Transverse colon (tissue), 4 donors: Measurements from ENCODE around the gene SPATA25.

ENCODE experiments used
- POLR2A ChIP-seq: fragments of 450-650 bp; IDR thresholded peaks from one replicate; pipeline ENCODE4 v1.6.1; 2016; ENCODE audit warnings: antibody characterized with exemption, mild to moderate bottlenecking, moderate library complexity
- POLR2AphosphoS5 ChIP-seq, 3 donors: sonication (generic); formaldehyde crosslinking; IDR thresholded peaks; one replicate each; pipeline ENCODE4 v1.6.1; 2016; ENCODE audit warnings: antibody characterized with exemption in 3 of 3
- TF ChIP-seq, protein P1 (sequence below), 5 experiments: fragments of 200-600 bp in 3 of 5; fragments of 450-650 bp in 2 of 5; sonication (generic) in 3 of 5; IDR thresholded peaks; 1 replicate in 2 of 5; 2 replicates in 3 of 5; pipeline ENCODE4 v1.5.1; 2016 to 2017; ENCODE audit warnings: antibody characterized with exemption in 5 of 5, inconsistent platforms in 3 of 5, mild to moderate bottlenecking in 2 of 5, moderate library complexity in 1 of 5

DNA sequence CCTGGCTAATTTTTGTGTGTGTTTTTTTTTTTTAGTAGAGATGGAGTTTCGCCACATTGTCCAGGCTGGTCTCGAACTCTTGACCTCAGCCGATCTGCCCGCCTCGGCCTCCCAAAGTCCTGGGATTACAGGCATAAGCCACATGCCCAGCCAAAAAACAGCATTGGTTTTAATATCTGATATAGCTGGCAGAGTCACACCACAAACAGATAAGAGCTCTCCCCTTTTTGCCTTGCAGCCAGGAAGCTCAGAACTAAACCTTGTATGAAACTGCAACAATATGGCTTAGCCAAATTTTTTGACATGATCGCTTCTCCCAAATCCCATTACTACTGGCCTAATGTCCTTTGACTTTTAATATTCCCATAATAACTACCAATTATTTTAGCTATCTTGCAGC lies 35.1 kb downstream of the SPATA25 start:
- TF ChIP-seq, protein P1, sequence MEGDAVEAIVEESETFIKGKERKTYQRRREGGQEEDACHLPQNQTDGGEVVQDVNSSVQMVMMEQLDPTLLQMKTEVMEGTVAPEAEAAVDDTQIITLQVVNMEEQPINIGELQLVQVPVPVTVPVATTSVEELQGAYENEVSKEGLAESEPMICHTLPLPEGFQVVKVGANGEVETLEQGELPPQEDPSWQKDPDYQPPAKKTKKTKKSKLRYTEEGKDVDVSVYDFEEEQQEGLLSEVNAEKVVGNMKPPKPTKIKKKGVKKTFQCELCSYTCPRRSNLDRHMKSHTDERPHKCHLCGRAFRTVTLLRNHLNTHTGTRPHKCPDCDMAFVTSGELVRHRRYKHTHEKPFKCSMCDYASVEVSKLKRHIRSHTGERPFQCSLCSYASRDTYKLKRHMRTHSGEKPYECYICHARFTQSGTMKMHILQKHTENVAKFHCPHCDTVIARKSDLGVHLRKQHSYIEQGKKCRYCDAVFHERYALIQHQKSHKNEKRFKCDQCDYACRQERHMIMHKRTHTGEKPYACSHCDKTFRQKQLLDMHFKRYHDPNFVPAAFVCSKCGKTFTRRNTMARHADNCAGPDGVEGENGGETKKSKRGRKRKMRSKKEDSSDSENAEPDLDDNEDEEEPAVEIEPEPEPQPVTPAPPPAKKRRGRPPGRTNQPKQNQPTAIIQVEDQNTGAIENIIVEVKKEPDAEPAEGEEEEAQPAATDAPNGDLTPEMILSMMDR (IDR thresholded peaks at IDR 0.05), result no peak
- no peak for TF ChIP-seq POLR2A
- no peak for TF ChIP-seq POLR2AphosphoS5 (IDR thresholded peaks at IDR 0.05)
